ENCODE measurements around the gene SLC25A51.
A peak's percentile ranks its signal among the peaks of the same experiment; 100 is the strongest.

Gene SLC25A51

GRCh38 chr9:37873955-37874354 is 30.0 kb downstream of the SLC25A51 start:
- H3K27ac ChIP-seq, result no peak overlapping the region
- TF ChIP-seq, protein P1, sequence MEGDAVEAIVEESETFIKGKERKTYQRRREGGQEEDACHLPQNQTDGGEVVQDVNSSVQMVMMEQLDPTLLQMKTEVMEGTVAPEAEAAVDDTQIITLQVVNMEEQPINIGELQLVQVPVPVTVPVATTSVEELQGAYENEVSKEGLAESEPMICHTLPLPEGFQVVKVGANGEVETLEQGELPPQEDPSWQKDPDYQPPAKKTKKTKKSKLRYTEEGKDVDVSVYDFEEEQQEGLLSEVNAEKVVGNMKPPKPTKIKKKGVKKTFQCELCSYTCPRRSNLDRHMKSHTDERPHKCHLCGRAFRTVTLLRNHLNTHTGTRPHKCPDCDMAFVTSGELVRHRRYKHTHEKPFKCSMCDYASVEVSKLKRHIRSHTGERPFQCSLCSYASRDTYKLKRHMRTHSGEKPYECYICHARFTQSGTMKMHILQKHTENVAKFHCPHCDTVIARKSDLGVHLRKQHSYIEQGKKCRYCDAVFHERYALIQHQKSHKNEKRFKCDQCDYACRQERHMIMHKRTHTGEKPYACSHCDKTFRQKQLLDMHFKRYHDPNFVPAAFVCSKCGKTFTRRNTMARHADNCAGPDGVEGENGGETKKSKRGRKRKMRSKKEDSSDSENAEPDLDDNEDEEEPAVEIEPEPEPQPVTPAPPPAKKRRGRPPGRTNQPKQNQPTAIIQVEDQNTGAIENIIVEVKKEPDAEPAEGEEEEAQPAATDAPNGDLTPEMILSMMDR (conservative IDR thresholded peaks at IDR 0.05), result no peak

DNA sequence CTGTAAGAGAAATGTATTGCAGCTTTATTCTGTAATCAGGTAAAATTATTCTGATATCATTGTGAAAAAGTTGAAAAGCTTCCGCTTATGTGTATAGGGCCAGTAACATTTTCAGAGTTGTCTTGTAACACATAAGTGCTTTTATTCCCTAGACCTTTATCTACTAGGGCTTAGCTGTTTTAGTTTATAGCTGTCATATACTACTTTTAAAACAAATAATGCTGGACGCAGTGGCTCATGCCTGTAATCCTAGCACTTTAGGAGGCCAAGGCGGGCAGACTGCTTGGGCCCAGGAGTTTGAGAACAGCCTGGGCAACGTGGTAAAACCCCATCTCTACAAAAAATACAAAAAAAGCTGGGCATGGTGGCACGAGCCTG is 33.1 kb downstream of the SLC25A51 start:
- TF ChIP-seq, protein P1 (conservative IDR thresholded peaks at IDR 0.05), result no peak
- no peak overlapping the region; the same call in 1 of the 2 replicates for H3K27ac ChIP-seq

DNA sequence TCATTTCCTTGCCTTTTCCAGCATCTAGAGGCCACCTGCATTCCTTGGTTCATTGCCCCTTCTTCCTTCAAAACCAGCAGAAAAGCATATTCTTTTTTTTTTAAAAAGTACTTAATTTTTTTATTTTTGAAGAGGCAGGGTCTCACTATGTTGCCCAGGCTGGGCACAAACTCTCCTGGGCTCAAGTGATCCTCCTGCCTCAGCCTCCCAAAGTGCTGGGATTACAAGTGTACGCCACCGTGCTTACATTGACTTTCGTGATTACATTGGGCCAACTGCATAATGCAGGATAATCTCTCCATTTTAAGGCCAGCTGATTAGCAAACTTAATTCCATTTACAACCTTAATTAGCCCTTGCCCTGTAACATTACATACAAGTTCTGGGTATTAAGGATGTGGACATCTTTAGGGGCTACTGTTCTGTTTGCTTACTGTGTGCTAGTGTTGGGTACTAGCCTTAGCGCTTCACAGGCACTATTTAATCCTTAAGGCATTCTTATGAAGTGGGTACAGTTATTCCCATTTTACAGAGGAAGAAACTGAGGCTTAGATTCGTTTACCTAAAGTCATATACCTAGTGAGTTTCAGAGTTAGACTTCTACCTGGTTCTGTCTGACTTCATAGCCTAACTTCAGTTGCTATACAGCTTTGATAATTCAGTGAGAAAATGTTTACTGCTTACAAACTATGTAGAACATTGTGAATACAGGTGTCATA is 33.7 kb downstream of the SLC25A51 start:
- TF ChIP-seq, protein P1 (conservative IDR thresholded peaks at IDR 0.05), result no peak
- H3K27ac ChIP-seq, result no peak overlapping the region; the same call in 1 of the 2 replicates

GRCh38 chr9:37862530-37862929 is 41.4 kb downstream of the SLC25A51 start:
- TF ChIP-seq, protein P1 (conservative IDR thresholded peaks at IDR 0.05), result no peak
- H3K27ac ChIP-seq, result no peak overlapping the region

- H3K27ac ChIP-seq, result no peak overlapping the region
- TF ChIP-seq, protein P1 (conservative IDR thresholded peaks at IDR 0.05), result peak; percentile 30
Measured at GRCh38 chr9:37859043-37859442, 44.9 kb downstream of the SLC25A51 start.

- no peak overlapping the region for H3K27ac ChIP-seq
- TF ChIP-seq, protein P1 (conservative IDR thresholded peaks at IDR 0.05), result no peak
Measured at GRCh38 chr9:37856551-37856950, 47.4 kb downstream of the SLC25A51 start.

DNA sequence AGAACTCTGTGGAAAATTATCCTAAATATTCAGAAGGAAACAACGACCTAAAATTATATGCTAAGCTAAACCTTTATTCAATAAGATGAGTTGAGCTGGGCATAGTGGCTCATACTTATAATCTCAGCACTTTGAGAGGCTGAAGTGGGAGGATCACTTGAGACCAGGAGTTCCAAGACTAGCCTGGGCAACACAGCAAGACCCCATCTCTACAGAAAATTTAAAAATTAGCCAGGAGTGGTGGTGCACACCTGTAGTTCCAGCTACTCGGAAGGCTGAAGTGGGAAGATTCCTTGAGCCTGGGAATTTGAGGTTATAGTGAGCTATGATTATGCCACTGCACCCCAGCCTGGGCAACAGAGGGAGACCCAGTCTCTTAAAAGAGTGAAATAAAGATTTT is 51.7 kb downstream of the SLC25A51 start:
- TF ChIP-seq, protein P1 (conservative IDR thresholded peaks at IDR 0.05), result no peak

More for the DNA sequence above, 51.7 kb downstream of the SLC25A51 start:
- no peak overlapping the region for H3K27ac ChIP-seq

All from VCaP (cell line).